GM19467 (cell line): ENCODE results near the gene DSN1.

ENCODE experiments used
- ATAC-seq: cut with Tn5 transposase; IDR thresholded peaks from one replicate; pipeline ENCODE4 v1.9.1; 2021; ENCODE audit warnings: mild to moderate bottlenecking, moderate library complexity; ENCODE audit not compliant: unreplicated experiment

DSN1 gene

DNA sequence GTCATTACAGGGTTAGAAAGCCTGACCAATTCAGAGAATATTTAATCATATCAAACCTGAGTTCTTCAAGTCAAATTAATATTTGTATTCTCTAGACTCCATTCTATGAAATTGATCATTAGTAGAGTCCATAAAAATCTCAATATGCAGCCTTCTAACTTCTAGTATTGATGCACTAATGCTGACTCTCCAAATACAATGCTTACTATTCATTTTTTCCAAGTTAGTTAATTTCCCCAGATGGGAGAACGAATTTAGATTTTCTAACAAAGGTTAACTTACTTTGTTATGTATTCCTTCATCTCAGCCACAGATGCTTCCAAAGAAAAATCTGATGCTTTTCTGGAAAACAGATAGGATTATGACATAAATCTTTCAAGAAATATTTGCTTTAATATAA lies 15.3 kb downstream of the DSN1 start:
- ATAC-seq: no peak

DNA sequence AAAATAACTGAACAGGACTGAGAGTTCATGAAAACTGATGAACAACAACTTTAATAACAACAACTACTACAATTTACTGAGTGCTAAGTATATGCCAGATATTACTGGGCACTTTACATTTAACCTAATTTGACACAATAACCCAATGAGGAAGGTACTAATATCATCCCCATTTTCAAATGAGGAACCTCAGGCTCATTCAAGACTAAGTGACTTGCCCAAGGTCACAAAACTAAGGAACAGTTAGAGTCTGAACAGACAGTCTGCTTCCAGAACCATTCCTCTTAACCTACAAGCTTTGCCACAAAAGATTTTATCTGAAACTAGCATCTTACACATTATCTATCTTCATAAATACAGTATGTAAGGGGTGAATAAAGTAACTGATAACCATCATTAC lies 17.1 kb downstream of the DSN1 start:
- no peak for ATAC-seq

DNA sequence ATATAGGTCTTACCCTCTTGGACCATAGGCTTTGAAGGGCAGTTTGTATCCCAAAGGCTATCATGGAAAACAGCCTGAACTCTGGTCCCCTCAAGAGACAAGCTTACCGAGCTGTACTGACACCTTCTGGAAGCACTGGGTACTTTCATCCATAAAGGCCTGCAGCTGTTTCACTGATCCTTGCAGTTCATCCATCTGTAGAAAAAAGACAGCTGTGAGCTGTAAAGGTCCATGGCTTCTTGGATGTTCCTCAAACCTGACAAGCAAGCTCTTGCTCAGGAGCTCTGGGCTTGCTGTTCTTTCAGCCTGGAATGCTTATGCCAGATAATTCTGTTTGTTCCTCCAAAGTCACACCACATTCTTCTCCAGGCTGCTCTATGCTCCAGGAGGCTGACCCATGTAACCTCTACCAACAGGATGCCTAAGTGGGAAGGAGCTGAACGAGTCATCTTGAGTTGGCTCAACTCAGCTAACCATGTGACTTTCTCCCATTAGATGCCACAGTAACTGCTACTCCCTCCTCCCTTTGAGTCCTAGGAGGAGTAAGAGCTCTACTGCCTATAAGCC lies 18.8 kb downstream of the DSN1 start:
- ATAC-seq: no peak

DNA sequence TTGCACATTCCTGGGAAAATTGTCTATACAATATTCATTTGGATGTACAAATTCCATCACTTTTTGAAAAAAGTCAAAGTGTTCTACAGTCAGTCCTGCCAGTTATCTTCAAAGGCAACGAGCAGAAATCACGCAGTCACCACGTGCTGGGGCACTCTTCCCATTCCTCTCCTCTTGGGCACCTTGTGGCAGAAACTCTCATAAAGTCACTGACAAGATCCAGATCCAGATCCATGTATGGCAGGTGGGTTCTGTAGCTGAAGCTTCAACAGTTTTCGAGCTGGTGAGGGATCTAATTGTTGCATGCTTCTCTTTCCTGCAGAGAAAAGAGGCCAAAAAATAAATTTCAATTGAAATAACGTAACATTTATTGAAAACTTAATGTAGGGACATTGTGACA lies 21.0 kb downstream of the DSN1 start:
- ATAC-seq: no peak

DNA sequence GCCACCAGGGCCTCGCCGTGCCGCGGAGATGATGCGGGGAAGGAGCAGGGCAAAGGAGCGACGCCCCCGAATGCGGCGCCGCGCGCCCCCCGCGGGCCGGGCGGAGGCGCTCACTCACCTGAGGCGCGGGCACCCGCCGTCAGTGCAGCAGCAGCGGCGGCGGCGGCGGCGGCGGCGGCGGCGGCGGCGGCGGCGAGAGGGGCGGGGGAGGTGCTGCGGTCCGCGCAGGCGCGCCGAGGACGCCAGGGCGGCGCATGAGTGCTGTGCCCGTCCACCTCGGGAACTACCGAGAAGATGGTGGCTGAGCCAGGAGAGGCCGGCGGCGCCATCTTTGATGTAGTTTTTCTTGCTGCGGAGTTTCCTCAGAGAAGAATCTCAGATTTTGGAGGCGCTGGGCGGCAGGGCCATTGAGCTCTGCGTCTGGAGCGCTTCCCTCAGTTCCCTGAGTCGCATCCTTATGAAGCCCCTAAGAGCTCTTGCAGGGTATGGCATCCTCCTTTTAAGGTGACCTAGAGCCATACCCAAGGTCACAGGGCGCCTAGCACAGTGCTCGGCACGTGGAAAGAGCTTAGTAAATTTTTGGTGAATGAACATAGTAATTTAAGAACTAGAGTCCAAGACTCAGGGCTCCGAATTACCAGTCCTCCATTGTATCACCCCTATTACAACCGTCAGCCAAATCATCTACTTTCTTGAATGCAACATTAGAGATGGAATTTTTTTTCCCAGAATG lies 27.5 kb downstream of the DSN1 start, which contains the start of gene NDRG3:
NDRG3 (minus strand) TSS at position 164 of the 733 bp plus-strand sequence. CDS start 24,355 bp downstream, outside the sequence.
- peak; percentile 85 for ATAC-seq

DNA sequence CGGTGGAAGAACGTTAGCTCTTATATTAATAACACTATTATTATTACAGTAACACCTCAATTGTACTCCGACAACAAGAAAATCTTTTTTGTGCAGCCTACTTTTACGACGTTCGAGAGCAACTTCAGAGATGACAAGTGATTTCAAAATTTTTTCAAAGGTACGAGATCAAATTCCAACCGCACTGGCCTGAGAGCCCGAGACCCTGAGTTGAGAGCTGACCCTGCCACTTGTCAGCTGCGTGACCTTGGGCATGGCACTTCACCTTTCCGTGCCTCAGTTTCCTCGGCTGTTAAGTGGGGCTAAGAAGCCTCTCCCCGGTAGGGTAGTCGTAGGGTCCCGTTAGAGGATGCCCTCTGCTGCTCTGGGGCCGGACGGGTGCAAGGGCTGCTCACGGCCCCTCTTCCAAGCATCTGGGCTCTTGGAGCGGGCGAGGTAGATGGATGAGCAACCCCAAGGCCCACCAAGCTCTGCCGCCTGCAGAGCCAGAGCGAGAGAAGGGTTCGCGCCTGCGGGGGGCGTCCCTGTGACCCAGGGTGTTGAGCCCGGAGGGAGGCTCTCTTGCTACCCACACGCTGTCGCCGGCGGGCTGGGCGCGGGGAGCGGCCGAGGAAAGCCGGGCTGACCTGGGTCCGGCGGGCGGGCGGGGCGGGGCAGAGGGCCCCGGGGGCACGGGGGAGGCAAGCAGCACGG lies 28.2 kb downstream of the DSN1 start:
- ATAC-seq: peak; percentile 39

DNA sequence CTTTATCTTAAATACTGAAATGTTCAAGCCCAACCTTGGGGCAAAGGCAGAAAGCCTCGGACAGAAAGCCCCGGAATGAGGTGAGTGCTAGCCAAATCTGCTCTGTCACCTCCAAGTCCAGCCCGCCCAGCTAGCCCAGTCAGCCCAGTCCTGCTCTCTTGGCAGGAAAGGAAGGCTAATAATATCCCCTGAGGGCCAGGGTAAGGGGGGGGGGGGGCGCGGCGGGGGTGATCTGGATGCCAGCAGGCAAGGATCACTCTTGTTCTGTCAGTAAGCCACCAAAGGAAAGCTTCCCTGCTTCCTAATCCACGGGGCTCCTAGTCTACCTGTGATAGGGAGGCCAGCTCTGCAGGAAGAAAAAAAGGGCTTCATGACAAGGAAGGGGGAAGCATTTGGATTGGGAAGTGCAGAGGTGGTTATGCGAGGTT lies 28.8 kb downstream of the DSN1 start:
- no peak for ATAC-seq

DNA sequence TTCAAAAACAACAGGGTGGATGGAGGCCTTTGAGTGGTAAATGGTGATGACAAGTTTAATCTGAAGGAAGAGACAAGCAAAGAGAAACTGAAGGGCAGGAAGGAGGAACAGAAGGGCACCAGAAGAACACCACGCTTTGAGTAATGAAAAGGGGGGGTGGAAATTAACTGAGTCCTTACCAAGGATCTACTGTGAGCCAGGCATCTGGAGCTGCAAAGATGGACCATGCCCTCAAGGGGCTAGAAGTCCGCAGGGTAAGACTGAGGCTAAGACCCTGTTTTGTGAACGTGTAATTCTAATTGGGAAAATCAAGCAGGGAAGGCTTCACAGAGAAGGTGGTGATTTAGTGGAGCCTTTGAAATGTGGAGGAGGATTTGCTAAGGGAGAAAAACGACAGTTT lies 29.3 kb downstream of the DSN1 start:
- no peak for ATAC-seq

DNA sequence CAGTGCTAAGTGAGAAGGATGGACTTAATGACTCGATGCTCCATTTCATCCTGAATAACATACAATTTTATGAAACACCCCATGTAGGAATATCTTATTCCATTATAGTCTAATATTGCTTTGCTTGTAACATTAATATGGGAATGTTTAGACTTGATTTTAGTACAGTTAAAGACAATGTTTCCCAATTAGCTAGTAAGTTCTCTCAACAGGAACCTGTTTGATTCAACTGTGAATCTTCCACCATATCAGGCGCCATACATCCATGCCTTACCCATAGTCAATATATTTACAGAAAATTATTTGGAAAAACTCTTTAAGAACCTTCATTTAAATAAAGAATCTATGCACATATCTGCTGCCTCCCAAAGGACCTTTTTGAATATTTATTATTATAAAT lies 31.0 kb downstream of the DSN1 start:
- ATAC-seq: no peak

DNA sequence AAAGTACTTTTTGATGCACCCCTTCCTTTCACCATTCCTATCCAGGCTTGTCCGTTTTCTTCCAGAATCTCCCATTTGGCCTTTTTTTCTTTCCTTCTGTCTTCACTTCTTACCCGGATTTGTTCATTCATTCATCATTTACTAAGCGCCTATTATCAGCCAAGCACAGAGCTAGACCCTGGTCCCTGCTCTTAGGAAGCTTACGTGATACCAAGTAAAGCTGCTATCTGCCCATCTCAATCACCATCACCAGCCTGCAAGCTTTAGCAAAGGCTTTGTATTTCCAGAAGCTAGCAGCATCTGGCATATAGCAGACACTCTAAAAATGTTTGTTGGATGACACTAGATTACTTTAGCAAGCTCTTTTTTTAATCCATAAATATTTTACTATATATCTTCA lies 32.5 kb downstream of the DSN1 start:
- ATAC-seq: no peak

DNA sequence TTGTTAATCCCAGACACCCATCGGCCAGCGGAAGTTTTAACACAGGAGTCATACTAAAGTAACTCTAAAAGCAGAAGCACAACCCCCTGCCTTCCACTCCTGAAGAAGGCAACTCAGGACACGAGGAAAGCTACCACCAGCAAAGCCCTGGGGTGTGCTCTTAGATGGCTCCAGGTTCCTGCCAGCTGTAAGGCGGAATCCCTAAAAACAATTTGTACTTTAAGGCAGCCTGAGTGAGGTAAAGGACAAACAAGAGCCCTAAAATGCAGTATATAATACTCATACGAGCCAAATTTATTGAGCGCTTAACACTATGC lies 36.4 kb downstream of the DSN1 start:
- no peak for ATAC-seq

DNA sequence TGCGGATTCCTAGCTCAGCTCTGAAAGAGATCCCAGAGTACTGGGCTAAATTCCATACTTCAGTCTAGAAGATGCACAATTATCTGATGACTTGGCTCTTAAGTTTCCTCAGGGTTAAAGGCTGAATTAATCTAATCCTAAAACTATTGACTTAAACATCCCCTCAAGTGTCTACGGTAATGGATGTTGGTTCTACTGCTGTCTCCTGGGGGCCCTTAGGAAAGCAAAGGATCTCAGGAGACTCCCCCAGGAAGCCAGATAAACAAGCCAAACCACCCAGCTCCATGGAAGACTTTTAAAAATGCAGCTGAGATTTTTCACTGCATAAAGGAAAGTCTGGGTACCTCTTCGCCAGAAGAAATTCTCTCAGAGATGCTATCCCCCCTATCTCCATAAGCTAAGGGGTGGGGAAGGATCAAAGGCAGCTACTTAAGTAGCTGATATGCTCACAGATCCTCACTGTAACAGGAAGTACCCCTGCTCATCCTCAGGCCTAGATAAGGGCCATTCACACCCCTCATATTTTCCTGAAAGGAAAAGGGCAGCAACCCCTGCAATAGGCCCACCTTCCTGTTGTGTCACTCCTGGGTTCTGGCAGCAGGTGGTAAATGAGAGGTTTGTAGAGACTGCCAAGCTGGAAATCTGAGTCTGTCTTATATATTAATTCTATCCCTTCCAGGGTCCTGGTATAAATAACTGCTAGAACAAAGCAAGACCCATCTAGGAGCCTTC lies 36.9 kb downstream of the DSN1 start:
- ATAC-seq: no peak

DNA sequence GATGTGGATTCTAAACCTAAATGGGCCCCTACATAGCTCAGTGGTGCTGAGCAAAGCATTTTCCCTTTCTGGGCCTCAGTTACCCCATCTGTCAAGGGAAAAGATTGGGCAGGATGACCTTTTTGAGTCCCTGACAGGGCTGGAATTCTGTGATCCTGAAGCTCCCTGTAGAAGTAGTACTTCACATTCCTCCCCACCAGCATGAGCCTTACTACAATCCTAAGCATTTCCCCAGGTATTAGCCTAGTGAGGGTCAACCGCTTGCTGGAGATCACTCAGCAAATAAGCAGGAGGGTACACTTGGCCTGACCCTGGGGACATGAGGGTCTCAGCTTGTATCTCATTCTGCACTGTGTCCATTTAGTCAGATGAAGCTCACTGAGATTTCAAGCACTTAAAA lies 41.1 kb downstream of the DSN1 start:
- ATAC-seq: no peak

DNA sequence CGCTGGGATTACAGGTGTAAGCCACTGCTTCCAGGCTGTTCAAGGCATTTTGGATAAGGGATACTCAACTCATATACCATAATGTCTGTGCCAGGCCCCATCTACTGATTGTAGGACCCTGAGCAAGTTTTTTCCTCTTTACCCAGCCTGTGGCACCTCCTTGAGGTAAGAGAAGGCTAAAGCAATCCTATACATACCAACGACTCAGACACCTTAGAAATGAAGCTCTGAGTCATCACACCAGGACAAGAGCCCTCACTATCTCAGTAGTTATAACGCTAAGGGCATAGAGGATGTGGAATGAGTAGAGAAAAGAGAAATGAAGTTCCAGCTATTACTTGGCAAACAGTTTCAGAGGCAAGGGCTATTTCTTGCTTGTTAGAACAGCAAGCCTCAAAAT lies 44.6 kb downstream of the DSN1 start:
- ATAC-seq: no peak

DNA sequence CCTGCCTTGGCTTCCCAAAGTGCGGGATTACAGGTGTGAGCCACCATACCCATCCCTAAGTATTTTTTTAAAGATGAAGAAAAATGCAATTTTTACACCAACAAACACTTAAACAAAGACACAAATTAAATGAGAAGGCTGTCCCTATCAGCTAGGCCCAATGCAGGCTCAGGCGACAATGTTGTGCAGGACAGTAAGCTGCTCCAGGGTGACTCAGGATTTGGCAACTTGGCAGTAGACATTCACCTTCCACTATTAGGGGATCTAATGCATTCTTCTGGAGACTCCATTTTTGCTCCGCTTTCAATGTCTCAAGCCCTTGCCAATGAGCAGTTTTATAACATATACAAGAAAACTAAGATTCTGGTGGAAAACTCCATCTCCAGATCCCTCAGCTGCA lies 47.4 kb downstream of the DSN1 start:
- no peak for ATAC-seq

DNA sequence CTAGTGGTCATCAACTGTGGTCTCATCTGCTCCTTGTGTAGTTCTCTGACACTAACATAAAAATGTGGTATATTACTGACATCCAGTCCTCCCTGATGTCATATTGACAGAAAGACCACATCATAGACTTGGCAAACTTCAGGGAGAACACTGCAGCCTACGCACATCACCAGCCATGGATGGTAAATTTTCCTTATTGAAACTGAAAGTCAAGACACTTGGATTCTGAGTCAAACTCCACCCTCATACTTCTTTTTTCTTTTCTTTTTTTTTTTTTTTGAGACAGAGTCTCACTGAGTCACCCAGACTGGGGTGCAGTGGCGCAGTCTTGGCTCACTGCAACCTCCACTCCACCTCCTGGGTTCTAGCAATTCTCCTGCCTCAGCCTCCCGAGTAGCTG lies 53.1 kb downstream of the DSN1 start:
- ATAC-seq: no peak

DNA sequence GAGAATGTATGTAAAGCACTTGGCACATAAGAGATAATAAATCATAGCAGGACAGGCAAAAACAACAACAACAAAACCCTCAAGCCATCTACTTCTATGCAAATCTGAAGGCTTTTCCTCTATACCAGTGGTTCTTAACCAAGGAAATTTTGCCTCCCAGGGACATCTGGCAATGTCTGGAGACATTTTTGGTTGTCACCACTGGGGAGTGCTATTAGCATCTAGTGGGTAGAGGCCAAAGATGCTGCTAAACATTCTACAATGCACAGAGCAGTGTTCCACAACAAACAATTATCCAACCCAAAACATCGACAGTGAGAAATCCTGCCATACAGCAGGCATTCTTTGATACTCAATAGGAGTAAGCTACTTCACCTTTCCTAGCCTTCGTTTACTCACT lies 55.9 kb downstream of the DSN1 start:
- ATAC-seq: no peak

DNA sequence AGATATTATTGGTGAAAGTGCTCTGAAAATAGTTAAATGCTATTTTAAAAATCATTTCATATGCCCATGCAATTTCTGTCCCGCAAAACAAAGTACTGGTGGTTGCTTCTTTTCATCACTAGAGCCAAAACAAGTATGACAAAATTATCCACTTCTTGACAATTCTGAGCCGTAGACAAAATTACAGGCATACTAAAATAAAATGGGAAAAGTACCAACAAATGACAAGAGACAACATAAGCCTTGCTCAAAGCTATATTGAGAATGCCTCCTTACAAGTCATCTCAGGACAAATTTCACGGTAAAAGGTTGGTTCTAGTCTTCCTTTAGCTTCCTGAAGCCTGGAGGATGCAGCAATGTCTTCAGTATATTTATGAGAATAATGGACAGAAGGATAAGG lies 56.5 kb downstream of the DSN1 start:
- ATAC-seq: no peak

DNA sequence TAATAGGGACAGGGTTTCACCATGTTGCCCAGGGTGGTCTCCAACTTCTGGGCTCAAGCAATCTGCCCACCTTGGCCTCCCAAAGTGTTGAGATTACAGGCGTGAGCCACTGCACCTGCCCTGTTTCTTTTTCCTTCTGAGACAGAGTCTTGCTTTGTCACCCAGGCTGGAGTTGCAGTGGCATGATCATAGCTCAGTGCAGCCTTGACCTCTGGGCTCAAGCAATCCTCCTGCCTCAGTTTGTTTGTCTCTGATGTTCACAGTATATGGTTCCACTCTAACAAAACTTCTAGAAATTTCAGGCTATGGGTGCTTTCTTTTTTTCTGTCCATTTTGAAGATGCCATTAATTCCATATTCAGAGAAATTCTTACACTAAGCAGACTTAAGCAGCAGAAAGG lies 60.8 kb downstream of the DSN1 start:
- no peak for ATAC-seq

DNA sequence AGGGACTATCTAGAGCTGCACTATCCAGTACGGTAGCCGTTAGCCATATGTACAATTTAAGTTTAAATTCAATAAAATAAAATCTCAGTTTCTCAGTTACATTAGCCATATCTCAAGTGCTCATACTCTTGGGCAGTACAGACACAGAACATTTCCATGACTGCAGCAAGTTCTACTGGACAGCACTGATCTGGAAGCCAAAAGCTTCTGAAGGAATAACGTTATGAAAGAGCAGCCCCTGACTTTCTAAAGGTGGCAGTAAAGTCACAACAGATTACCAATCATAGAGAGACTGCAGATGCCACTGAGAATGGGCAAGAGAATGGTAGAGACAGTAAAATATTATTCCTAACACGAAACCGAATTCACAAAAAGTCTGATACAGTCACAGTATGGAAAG lies 64.4 kb downstream of the DSN1 start:
- ATAC-seq: no peak

DNA sequence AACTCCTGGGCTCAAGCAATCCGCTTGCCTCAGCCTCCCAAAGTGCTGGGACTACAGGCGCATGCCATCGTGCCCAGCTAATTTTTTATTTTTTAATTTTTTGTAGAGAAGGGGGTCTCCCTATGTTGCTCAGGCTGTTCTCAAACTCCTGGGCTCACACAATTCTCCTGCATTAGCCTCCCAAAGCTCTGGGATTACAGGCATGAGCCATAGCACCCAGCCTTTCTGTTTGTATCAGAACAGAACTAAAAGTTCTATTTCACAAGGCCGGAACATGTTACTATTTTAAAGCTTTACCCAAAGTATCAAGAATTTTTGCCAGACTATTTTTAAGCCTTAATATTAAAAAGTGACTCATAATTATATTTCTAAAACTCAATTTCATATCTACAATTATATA lies 70.0 kb downstream of the DSN1 start:
- ATAC-seq: no peak
